Renal pelvis (tissue), 4 donors: ENCODE results near the gene PXDC1. TPM values are rescaled to one million over a fixed set of nuclear protein-coding genes. Genes with fewer than 3 reads are reported as not detected.
A peak's percentile ranks its signal among the peaks of the same experiment; 100 is the strongest.
"Not testable (repeated sequence)": the region's sequence is repeated elsewhere in the genome, so short reads cannot be mapped to it uniquely, and the experiment has no call there.

ENCODE experiments used
- DNase-seq: peaks from one replicate; pipeline ENCODE4 v3.0.0-alpha.2; 2013
- polyA plus RNA-seq, 3 donors: library from polyadenylated mRNA; unstranded; fragments of 120-200 nt; gene quantifications; one replicate each; pipeline ENCODE4 v1.2.1, GENCODE V29; 2013; ENCODE audit not compliant: insufficient read length in 3 of 3

PXDC1 gene
- polyA plus RNA-seq, 3 donors: 17.3 to 23.0 (median 21.5) TPM

GRCh38 chr6:3767483-3767882 is 16.0 kb upstream of the PXDC1 start:
- DNase-seq: not testable (repeated sequence)

GRCh38 chr6:3766214-3766613 is 14.7 kb upstream of the PXDC1 start:
- no peak for DNase-seq

GRCh38 chr6:3765415-3765814 is 13.9 kb upstream of the PXDC1 start:
- no peak for DNase-seq

- no peak for DNase-seq
These were observed 13.2 kb upstream of the PXDC1 start for GRCh38 chr6:3764516-3765335.

GRCh38 chr6:3762852-3763251 is 11.3 kb upstream of the PXDC1 start:
- no peak for DNase-seq

GRCh38 chr6:3762359-3762758 is 10.8 kb upstream of the PXDC1 start:
- DNase-seq: no peak

GRCh38 chr6:3761989-3762270 is 10.4 kb upstream of the PXDC1 start:
- no peak for DNase-seq

GRCh38 chr6:3759646-3760232 is 8.2 kb upstream of the PXDC1 start:
- DNase-seq: no peak

GRCh38 chr6:3758842-3759144 is 7.3 kb upstream of the PXDC1 start:
- DNase-seq: no peak

GRCh38 chr6:3757998-3758841 is 6.7 kb upstream of the PXDC1 start:
- DNase-seq: not testable (repeated sequence)

- no peak for DNase-seq
These were observed 5.7 kb upstream of the PXDC1 start for GRCh38 chr6:3757241-3757641.

GRCh38 chr6:3756546-3756945 is 5.0 kb upstream of the PXDC1 start:
- DNase-seq: no peak

- no peak for DNase-seq
These were observed 4.4 kb upstream of the PXDC1 start for GRCh38 chr6:3755637-3756545.

- DNase-seq: no peak
These were observed 3.3 kb upstream of the PXDC1 start for GRCh38 chr6:3754776-3755175.

GRCh38 chr6:3754032-3754725 is 2.7 kb upstream of the PXDC1 start:
- DNase-seq: not testable (repeated sequence)

GRCh38 chr6:3753228-3753835 is 1.8 kb upstream of the PXDC1 start:
- DNase-seq: no peak

GRCh38 chr6:3752531-3753227 is 1.2 kb upstream of the PXDC1 start:
- DNase-seq: no peak

GRCh38 chr6:3751730-3752530 is 417 bp upstream of the PXDC1 start:
- peak; percentile 88 for DNase-seq

- DNase-seq: peak; percentile 56
These were observed 1.0 kb downstream of the PXDC1 start for GRCh38 chr6:3750317-3751076.
